Endothelial cell of umbilical vein (primary cell): ENCODE measurements around the gene RXYLT1.

Experiments used
- POLR2A ChIP-seq: IDR thresholded peaks from 2 replicates; pipeline ENCODE4 v1.6.1; 2012; ENCODE audit warnings: low read depth, mild to moderate bottlenecking, control low read depth, low read length
- POLR2AphosphoS5 ChIP-seq: IDR thresholded peaks from 2 replicates; pipeline ENCODE4 v1.6.1; 2012; ENCODE audit warnings: low read depth, mild to moderate bottlenecking, control low read depth, low read length, moderate library complexity; ENCODE audit not compliant: insufficient read depth
- TF ChIP-seq, protein P1 (sequence below), 2 donors: IDR thresholded peaks; 1 replicate in 1 of 2; 2 replicates in 1 of 2; pipeline ENCODE4 v1.5.1; 2011; ENCODE audit warnings: low read length in 2 of 2, mild to moderate bottlenecking in 2 of 2, moderate library complexity in 2 of 2, control low read depth in 1 of 2, inconsistent platforms in 1 of 2, low read depth in 1 of 2; ENCODE audit not compliant: insufficient read depth in 1 of 2; ENCODE audit errors: extremely low read depth in 1 of 2

DNA sequence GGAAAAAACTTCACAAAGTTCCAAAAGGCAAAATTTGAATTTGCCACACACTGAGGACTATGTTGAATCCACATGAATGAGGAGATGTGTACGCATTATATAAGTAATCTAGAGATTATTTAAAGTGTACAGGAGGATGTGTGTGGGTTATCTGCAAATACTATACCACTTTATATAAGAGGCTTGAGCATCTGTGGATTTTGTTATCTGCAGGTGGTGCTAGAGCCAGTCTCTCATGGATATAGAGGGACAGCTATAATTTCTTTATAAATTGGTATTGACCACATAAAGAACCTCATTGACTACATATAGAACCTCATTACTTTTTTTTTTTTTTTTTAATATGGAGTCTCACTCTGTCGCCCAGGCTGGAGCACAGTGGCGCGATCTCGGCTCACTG, 32.2 kb upstream of the RXYLT1 start:
- TF ChIP-seq POLR2A (no peak), POLR2AphosphoS5 (no peak)
- TF ChIP-seq, protein P1, sequence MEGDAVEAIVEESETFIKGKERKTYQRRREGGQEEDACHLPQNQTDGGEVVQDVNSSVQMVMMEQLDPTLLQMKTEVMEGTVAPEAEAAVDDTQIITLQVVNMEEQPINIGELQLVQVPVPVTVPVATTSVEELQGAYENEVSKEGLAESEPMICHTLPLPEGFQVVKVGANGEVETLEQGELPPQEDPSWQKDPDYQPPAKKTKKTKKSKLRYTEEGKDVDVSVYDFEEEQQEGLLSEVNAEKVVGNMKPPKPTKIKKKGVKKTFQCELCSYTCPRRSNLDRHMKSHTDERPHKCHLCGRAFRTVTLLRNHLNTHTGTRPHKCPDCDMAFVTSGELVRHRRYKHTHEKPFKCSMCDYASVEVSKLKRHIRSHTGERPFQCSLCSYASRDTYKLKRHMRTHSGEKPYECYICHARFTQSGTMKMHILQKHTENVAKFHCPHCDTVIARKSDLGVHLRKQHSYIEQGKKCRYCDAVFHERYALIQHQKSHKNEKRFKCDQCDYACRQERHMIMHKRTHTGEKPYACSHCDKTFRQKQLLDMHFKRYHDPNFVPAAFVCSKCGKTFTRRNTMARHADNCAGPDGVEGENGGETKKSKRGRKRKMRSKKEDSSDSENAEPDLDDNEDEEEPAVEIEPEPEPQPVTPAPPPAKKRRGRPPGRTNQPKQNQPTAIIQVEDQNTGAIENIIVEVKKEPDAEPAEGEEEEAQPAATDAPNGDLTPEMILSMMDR (IDR thresholded peaks at IDR 0.05; ENCODE audit: extremely low read depth in 1 of 2, insufficient read depth in 1 of 2, low read depth in 1 of 2, low read length in 2 of 2), result no peak
